Mesothelial cell of epicardium (in vitro differentiated cells): Measurements from ENCODE around the gene BZW2. TPM values are rescaled to one million over a fixed set of nuclear protein-coding genes. Genes with fewer than 3 reads are reported as not detected.
"Not testable (repeated sequence)": the region's sequence is repeated elsewhere in the genome, so short reads cannot be mapped to it uniquely, and the experiment has no call there.

ENCODE experiments used
- DNase-seq, 2 experiments: peaks; one replicate each; pipeline ENCODE4 v3.0.0; 2021; ENCODE audit warnings: low spot score in 2 of 2; ENCODE audit not compliant: unreplicated experiment in 2 of 2
- H3K27ac Mint-ChIP-seq: 2 replicates; pipeline ENCODE4 v1.8.0; 2021; ENCODE audit warnings: mixed read lengths
- H3K27me3 Mint-ChIP-seq: 2 replicates; pipeline ENCODE4 v1.8.0; 2021; ENCODE audit warnings: low read depth, mixed read lengths
- H3K36me3 Mint-ChIP-seq: 2 replicates; pipeline ENCODE4 v1.8.0; 2021; ENCODE audit warnings: mixed read lengths
- H3K4me1 Mint-ChIP-seq: 2 replicates; pipeline ENCODE4 v1.8.0; 2021; ENCODE audit warnings: mixed read lengths
- H3K4me3 Mint-ChIP-seq: 2 replicates; pipeline ENCODE4 v1.8.0; 2021; ENCODE audit warnings: mild to moderate bottlenecking, moderate library complexity, mixed read lengths
- H3K9me3 Mint-ChIP-seq: 2 replicates; pipeline ENCODE4 v1.8.0; 2021; ENCODE audit warnings: mixed read lengths
- CTCF ChIP-seq: fragments of 200-600 bp; sonication (generic); IDR thresholded peaks from one replicate; pipeline ENCODE4 v1.5.0; 2021; ENCODE audit warnings: antibody characterized with exemption; ENCODE audit not compliant: unreplicated experiment
- total RNA-seq: library from RNA; stranded (reverse); gene quantifications from 3 replicates; pipeline ENCODE4 v1.2.1, GENCODE V29; 2021

BZW2 gene
- total RNA-seq, 1 donor from 2014 or later, result 73.9 TPM

- DNase-seq, result no peak
- no peaks in the 10 kb centered on the region for H3K9me3 Mint-ChIP-seq
- H3K27ac Mint-ChIP-seq, result peak overlapping the region; percentile 60
- H3K27me3 Mint-ChIP-seq, result no peaks in the 10 kb centered on the region
- no peak for TF ChIP-seq CTCF
- peaks cover 37% of the 10 kb centered on the region for H3K4me1 Mint-ChIP-seq
- H3K4me3 Mint-ChIP-seq, result no peak overlapping the region
- no peaks in the 10 kb centered on the region for H3K36me3 Mint-ChIP-seq
These were observed 11.8 kb downstream of the BZW2 start for GRCh38 chr7:16657656-16658279.

GRCh38 chr7:16659854-16660497 is 14.0 kb downstream of the BZW2 start:
- not testable (repeated sequence) for H3K27ac Mint-ChIP-seq, DNase-seq, H3K4me3 Mint-ChIP-seq, H3K36me3 Mint-ChIP-seq, H3K27me3 Mint-ChIP-seq, H3K9me3 Mint-ChIP-seq
- H3K4me1 Mint-ChIP-seq, result peaks cover 29% of the 10 kb centered on the region

- H3K9me3 Mint-ChIP-seq, result peaks cover 8% of the 10 kb centered on the region
- no peak for TF ChIP-seq CTCF
- H3K4me3 Mint-ChIP-seq, result no peak overlapping the region
- no peak for DNase-seq
- peaks cover 11% of the 10 kb centered on the region for H3K36me3 Mint-ChIP-seq
- peak overlapping the region; percentile 84 for H3K27ac Mint-ChIP-seq
- peaks cover 28% of the 10 kb centered on the region for H3K4me1 Mint-ChIP-seq
- no peaks in the 10 kb centered on the region for H3K27me3 Mint-ChIP-seq
These were observed 14.9 kb downstream of the BZW2 start for GRCh38 chr7:16660702-16661464.

GRCh38 chr7:16661924-16662323 is 15.9 kb downstream of the BZW2 start:
- no peaks in the 10 kb centered on the region for H3K27me3 Mint-ChIP-seq
- TF ChIP-seq CTCF, result no peak
- DNase-seq, result no peak
- H3K4me3 Mint-ChIP-seq, result no peak overlapping the region
- peaks cover 28% of the 10 kb centered on the region for H3K4me1 Mint-ChIP-seq
- peaks cover 11% of the 10 kb centered on the region for H3K36me3 Mint-ChIP-seq
- H3K9me3 Mint-ChIP-seq, result peaks cover 8% of the 10 kb centered on the region
- H3K27ac Mint-ChIP-seq, result peak overlapping the region; percentile 53

GRCh38 chr7:16667355-16667754 is 21.4 kb downstream of the BZW2 start:
- TF ChIP-seq CTCF, result no peak
- H3K27me3 Mint-ChIP-seq, result no peaks in the 10 kb centered on the region
- H3K9me3 Mint-ChIP-seq, result peaks cover 13% of the 10 kb centered on the region
- peaks cover 22% of the 10 kb centered on the region for H3K4me1 Mint-ChIP-seq
- H3K36me3 Mint-ChIP-seq, result peaks cover 36% of the 10 kb centered on the region
- peak overlapping the region; percentile 78 for H3K27ac Mint-ChIP-seq
- no peak overlapping the region for H3K4me3 Mint-ChIP-seq
- DNase-seq, result no peak
